ENCODE results near the gene SETDB2.

SETDB2 gene

DNA sequence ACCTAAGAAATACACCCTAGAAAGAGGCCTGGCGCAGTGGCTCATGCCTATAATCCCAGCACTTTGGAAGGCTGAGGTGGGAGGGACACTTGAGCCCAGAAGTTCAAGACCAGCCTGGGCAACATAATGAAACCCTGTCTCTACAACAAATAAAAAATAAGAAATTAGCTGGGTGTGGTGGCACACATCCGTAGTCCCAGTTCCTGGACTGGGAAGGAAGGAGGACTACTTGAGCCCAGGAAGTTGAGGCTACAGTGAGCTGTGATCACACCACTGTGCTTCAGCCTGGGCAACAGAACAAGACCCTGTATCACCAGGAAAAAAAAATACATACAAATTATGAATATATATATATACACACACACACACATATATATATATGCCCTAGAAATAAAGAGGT lies 94.3 kb downstream of the SETDB2 start:
- no peak for DNase-seq

GRCh38 chr13:49539313-49539712 lies 95.2 kb downstream of the SETDB2 start:
- no peak for DNase-seq

- DNase-seq = no peak
These were observed 95.7 kb downstream of the SETDB2 start for GRCh38 chr13:49539746-49540145.

DNA sequence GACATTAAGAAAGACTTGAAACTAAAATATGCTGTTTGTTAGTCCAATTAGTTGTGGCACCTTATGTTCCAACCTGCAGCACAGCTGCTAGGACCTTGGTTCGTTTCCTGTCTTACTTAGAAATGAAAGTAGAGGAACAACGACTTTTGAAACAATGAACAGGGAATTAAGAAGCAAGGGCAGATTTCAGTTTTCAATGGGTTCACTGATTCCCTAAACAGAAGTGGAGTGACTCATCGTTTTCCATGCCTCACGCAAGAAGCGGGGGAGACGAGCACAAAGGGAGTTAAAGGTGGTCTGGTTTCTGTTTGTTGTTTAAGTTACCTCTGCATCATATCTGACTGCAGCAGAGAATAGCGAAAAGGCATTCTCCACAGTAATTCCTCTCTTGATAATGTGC lies 96.5 kb downstream of the SETDB2 start:
- peak; percentile 6 for DNase-seq

DNA sequence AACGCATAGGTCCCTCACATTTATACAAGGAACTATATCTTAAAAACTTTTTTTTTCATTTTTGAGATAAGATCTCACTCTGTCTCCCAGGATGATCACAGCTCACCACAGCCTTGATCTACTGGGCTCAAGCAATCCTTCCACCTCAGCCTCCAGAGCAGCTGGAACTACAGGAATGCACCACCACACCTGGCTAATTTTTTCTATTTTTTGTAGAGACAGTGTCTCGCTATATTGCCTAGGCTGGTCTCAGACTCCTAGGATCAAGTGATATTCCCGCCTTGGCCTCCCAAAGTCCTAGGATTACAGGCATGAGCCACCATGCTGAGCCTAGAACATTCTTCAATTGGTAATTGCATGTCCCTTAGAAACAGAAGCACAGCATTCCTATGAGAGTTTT lies 99.6 kb downstream of the SETDB2 start:
- no peak for DNase-seq
